HG03159 (cell line): ENCODE data around the gene CADM2.
A peak's percentile ranks its signal among the peaks of the same experiment; 100 is the strongest.

ENCODE experiments used
- ATAC-seq: cut with Tn5 transposase; IDR thresholded peaks from one replicate; pipeline ENCODE4 v1.9.1; 2021; ENCODE audit warnings: mild to moderate bottlenecking, moderate library complexity; ENCODE audit not compliant: unreplicated experiment

Gene CADM2

GRCh38 chr3:85760342-85760741, 801.6 kb downstream of the CADM2 start:
- ATAC-seq: no peak

- no peak for ATAC-seq
These were observed 822.0 kb downstream of the CADM2 start for GRCh38 chr3:85780806-85781205.

- no peak for ATAC-seq
These were observed 823.0 kb downstream of the CADM2 start for GRCh38 chr3:85781806-85782205.

- ATAC-seq: no peak
These were observed 824.5 kb downstream of the CADM2 start for GRCh38 chr3:85783291-85783690.

GRCh38 chr3:85785766-85786165, 827.0 kb downstream of the CADM2 start:
- ATAC-seq: no peak

- no peak for ATAC-seq
These were observed 831.7 kb downstream of the CADM2 start for GRCh38 chr3:85790445-85791030.

- ATAC-seq: no peak
These were observed 837.4 kb downstream of the CADM2 start for GRCh38 chr3:85796140-85796539.

- no peak for ATAC-seq
These were observed 841.9 kb downstream of the CADM2 start for GRCh38 chr3:85800676-85801075.

GRCh38 chr3:85801955-85802354, 843.2 kb downstream of the CADM2 start:
- ATAC-seq: no peak

- no peak for ATAC-seq
These were observed 850.0 kb downstream of the CADM2 start for GRCh38 chr3:85808755-85809154.

- peak; percentile 85 for ATAC-seq
These were observed 862.5 kb downstream of the CADM2 start for GRCh38 chr3:85821130-85821756.

GRCh38 chr3:85835857-85836440, 877.2 kb downstream of the CADM2 start:
- no peak for ATAC-seq

GRCh38 chr3:85837402-85837801, 878.6 kb downstream of the CADM2 start:
- ATAC-seq: no peak

- ATAC-seq: no peak
These were observed 880.1 kb downstream of the CADM2 start for GRCh38 chr3:85838921-85839320.

- ATAC-seq: no peak
These were observed 883.3 kb downstream of the CADM2 start for GRCh38 chr3:85842081-85842480.

- ATAC-seq: no peak
These were observed 888.2 kb downstream of the CADM2 start for GRCh38 chr3:85846940-85847339.

- ATAC-seq: no peak
These were observed 892.3 kb downstream of the CADM2 start for GRCh38 chr3:85851071-85851470.

GRCh38 chr3:85853805-85854204, 895.0 kb downstream of the CADM2 start:
- ATAC-seq: no peak

GRCh38 chr3:85862893-85863455, 904.2 kb downstream of the CADM2 start:
- ATAC-seq: no peak

- ATAC-seq: no peak
These were observed 906.1 kb downstream of the CADM2 start for GRCh38 chr3:85864896-85865295.

GRCh38 chr3:85867072-85867471, 908.3 kb downstream of the CADM2 start:
- no peak for ATAC-seq

GRCh38 chr3:85875589-85875988, 916.8 kb downstream of the CADM2 start:
- no peak for ATAC-seq
